Stimulated activated CD4-positive, alpha-beta T cell treated with anti-CD3 and anti-CD28 coated beads, Interleukin-15, amount 100 ng/mL, for 48 hours (primary cell): ENCODE data around the gene NSD2.

Experiments used
- DNase-seq, 2 donors: peaks; one replicate each; pipeline ENCODE4 v3.0.0-alpha.2; 2020; ENCODE audit warnings: low read depth in 2 of 2

NSD2 gene

DNA sequence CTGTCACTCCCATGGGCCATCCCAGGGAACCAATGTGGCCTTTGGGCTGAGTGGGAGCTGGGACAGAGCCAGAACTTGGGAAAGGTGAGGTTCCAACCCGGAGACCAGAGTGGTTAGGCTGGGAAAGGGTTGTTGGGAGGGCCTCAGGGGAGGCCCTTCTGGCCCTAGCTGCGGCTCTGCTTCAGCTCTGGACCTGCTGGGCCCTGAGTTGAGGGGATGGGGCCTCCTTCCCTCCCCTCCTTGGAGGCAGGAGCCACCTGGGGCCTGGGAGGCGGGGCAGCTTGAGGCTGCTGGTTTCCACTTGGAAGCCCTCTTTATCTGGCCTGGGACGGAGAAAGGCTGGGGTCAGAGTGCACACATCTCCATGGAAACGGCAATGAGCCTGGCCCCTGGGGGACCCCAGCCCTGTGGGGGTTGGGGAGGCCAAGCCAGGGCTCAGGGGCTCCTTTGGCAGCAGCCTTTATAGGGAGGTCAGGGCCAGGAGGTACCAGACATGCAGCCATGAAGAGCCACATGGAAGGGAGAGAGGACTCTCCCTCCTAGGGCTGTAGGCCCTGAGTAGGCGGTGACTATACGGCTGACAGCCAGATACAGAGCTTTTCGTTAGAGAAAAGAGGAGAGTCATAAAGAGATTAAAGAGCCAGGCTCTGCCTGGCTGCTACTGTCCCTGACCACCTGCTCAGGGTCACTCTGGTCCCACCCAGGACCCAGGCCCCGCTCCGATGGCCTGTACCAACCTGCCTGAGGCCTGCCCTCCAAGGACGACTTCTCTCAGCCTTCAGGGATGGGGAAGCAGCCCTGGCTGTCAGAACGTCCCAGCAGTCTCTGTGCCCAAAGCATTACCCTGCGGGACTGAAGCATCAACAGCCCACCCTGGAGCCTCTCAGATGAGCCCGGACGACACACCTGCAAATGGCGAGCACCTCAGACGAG is 6.9 kb upstream of the NSD2 start:
- DNase-seq, result no peak

DNA sequence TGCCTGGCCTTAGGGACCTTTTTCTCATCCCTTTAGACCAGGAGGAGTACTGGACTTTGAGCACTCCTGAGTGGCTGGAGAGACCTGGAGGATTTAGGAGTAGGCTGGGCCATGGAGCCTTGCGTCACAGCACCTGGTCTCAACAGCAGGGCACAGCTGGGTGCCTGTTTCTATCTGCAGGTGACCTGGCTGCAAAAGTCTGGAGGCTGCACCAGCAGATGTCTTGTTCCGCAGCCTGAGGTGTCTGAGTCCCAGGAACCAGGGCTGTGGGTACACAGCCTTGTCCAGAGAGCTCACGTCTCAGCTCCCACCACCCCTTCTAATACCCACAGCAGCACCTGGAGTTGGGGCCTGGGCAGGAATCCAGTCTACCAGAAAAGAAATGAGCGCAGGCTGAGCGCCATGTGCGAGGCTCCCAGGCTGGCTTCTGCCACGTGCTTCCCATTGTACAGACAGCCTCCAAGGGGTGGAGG is 5.0 kb upstream of the NSD2 start:
- no peak for DNase-seq

DNA sequence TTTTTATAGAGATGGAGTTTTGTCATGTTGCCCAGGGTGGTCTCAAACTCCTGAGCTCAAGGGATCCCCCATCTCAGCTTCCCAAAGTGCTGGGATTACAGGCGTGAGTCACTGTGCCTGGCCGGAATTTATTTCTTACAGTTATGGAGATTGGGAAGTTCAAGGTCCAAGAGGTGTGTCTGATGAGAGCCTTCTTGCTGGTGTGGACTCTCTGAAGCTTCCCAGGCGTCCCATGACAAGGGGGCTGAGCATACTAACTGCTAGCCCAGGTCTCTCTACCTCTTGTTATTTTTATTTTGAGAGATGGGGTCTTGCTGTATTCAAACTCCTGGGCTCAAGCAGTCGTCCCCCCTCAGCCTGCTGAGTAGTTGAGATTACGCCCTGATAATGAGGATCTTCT is 2.9 kb upstream of the NSD2 start:
- no peak for DNase-seq

DNA sequence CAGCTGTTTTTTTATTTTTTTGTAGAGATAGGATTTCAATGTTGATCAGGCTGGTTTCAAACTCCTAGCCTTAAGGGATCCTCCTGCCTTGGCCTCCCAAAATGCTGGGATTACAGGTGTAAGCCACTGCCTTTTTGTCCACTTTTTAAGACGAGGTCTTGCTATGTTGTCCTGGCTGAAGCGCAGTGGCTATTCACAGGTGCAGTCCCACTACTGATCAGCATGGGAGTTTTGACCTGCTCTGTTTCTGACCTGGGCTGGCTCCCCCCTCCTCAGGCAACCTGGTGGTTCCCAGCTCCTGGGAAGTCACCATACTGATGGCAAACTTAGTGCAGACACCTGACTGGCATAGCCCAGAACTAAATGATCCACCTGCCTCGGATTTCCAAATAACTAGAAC is 2.3 kb upstream of the NSD2 start:
- no peak for DNase-seq

DNA sequence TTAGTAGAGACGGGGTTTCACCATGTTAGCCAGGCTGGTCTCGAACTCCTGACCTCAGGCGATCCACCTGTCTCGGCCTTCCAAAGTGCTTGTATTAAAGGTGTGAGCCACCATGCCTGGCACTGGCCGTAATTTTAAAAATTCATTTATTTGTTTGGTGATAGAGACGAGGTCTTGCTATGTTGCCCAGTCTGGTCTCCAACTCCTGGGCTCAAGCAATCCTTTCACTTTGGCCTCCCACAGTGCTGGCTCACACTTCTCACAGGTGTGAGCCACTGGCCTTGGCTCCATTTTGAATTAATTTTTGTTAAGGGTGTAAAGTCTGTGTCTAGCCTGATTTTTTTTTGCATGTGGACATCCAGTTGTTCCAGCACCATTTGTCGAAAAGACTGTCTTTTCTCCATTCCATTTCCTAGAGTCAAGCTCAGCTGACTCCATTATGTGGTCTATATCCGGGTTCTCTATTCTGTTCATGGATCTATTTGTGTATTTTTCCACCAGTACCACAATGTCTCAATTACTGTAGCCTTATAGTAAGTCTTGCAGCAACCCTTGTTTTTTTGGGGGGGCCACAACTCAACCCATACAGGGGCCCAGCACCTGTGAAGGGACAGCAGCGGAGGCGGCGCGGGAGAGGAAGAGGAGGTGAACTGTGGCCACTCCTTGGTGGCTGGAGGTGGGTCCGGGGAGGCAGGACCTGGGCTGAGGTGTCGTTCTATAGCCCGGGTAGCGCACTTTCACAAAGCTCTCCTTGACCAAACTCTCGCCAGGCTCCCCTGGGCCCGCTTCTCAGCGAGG is 1.5 kb upstream of the NSD2 start:
- DNase-seq, result no peak

DNA sequence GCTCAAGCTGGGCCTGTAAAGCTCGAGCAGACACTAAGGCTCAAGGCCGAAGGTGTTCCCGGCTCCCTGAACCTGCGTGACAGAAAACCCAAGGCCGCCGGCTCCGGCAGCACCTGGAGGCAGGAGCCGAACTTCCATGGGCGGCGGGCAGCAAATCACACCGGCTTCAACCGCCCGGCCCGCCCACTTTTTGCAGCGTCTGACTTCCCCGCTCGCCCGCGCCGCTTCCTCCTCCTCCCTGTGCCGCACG is 940 bp upstream of the NSD2 start:
- peak; percentile 71 to 80 for DNase-seq

DNA sequence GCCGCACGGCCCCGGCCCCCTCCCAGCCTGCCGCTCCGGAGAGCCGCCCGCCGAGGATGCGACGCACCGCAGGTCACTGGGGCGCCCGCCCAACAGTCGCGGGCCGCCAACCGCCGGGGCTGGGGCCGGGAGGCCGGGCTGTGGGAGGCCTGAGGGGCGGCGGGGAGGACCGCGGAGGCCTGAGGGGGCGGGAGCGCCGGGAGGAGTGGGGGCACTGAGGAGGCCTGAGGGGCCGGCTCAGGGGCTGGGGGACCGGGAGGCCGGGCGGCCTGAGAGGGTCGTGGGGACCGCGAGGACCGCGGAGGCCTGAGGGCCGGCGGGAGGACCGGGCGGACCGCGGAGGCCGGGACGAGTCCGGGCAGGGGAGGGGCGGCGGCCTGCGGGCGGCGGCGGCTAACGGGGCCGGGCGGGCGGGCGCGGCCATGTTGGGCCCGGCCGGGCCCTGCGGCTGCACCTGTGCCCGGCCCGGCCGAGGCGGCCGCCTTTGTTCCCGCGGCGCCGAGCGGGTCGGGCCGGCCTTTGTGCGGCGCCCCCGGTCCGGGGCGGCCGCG is 353 bp downstream of the NSD2 start:
- no peak for DNase-seq

DNA sequence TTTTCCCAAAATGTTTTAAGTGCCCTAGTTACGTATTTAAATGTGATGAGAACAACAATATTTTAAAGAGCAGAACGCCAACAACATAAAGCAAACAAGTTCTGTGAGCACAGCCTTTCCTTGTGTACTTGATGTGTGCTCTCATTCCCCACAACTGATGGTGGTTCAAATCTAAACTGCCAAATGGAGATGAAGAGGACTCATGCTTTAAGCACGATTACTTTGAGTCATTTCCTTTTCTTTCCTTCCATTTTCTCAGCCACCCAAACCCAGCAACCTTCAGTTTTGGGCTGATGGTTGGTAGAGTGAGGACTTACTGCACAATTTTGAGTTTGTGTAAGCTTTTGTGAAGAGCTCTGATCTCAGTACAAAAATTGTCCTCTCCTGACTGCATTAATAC is 1.7 kb downstream of the NSD2 start:
- no peak for DNase-seq

DNA sequence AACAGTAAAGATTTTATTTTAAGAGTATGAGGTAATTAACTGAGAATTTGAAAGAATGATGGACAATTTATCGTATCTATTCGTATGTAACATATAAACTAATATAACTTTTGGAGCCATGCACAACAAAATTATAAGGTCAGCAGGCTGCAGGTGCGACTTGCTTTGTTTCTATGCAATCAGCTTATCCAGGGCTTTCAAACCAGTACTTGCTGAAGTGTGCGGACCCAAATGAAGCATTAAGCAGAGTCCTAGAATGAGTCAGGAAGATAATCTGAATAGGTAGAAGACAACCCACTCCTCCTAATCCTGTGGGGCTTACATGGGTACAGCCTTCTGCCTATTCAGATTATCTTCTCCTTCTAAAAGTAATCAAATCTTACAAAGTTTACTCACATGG is 2.1 kb downstream of the NSD2 start:
- no peak for DNase-seq

DNA sequence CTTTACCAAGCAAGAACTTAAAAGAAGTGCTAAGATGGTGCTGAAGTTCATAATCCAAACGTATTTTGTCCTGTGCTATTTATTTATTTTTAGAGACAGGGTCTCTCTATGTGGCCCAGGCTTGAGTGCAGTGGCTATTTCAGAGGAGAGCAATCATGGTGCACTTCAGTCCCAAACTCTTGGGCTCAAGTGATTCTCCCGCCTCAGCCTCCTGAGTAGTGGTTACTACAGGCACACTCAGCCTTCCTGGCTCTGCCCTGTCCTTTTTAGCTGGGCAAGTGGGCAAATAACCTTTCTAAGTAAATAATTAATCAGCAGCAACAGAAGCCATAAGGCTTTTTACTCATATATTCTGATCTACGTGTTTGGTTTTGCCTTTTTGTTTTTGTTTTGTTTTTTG is 2.6 kb downstream of the NSD2 start:
- no peak for DNase-seq

DNA sequence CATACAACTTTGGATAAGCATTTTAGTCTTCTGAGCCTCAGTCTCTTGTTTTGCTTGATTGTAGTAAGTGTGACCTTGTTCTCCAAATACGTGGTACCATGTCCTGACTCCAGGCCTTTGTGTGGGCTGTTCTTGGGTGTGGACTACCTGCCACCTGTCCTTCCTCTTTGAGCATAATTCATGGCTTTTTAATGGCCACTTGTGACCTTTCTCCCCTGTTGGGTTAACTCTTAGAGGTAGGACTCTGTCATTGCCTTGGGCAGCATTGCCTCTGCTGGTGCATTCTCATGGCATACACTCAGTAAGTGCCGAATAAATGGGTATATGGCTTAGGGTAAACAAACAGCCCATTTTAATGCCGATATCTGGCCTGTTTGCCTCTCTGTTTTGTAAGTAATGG is 3.0 kb downstream of the NSD2 start:
- no peak for DNase-seq

DNA sequence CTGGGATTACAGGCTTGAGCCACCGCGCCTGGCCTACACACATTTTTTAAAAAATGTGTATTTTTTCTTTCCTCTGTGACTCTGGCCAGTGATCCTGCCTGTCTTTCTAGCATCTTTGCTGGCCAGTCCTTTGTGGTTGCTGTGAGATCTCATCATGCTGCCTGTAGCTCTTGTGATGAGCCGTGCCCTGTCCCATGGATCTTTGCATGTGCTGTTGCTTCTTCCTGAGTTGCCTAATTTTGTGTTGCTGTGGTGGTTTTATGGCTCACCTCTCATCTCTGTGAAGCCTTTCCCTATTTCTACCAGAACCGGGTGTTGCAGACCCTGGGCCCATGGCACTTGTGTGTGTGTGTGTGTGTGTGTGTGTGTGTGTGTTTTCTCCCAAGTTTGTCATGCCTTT is 8.3 kb downstream of the NSD2 start:
- no peak for DNase-seq

DNA sequence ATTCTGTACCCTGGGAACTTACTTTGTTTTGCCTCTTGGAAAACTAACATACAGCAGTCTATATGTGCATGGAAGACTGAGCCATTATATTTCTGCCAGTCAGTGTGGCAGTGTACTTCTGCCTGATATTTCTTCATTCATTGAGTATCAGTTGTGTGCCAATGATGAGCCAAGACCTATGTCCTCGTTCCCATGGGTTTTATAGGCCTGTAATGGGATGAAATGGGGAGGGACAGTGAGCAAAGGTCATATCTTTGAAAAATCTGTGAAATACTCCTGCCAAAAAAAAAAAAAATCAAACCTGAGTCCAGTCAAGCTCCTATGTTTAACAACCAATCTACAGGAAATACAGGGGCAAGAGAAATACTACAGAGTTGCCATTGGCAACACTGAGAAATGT is 9.1 kb downstream of the NSD2 start:
- no peak for DNase-seq

DNA sequence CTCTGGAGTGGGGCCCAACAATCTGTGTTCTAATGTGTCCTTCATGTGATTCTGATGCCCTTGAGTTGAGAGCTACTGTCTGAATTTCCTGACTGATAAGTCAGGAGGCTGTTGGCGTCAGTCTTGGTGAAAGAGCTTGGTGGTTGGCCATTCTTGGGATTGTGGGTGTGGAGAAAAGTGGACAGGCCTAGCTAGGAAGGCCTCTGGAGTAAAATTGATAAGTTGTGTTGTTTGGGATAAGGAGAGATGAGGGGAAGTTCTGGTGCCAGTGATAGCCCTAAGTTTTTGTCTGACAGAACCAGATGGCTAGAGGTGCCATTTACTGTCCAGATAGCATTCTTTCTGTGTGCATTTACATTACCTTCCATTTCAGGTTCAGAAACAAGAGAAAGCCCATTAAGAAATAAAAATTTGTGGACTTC is 11.7 kb downstream of the NSD2 start:
- DNase-seq, result no peak

DNA sequence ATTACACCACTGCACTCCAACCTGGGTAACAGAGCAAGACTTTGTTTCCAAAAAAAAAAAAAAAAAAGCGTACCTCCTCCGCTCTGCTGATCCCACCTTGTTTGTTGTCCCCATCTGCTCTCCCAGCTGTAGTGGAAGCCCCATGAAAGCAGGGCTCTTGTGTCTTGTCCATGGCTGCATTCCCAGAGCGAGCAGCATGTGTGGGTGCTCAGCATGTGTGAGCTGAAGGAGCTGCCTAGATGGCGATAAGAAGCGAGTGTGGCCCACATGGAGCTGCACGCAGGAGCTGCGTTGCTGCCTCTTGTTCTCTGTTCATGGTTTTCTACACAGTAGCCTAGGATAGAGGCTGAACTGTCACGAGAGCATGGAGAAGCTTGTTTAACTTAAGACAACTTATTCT is 12.4 kb downstream of the NSD2 start:
- no peak for DNase-seq

DNA sequence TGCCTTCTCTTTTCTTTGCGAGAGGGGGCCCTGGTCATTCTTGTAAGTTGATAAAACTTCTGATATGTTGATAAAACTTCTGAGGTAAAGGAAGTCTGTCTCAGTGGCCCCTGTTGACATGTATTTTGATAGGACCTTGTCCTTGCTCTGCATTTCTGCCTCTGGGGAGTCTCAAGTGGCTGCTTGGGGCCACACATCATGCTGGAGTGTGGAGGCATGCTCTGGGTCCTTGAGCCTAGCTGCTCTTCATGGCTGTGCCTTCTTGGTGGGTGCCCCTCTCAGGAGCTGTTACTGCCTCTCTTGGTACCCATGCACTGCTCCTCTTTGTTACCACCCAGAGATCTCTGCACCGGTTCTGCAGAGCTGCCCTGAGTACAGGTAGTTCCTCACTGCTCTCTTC is 14.2 kb downstream of the NSD2 start:
- DNase-seq, result no peak

DNA sequence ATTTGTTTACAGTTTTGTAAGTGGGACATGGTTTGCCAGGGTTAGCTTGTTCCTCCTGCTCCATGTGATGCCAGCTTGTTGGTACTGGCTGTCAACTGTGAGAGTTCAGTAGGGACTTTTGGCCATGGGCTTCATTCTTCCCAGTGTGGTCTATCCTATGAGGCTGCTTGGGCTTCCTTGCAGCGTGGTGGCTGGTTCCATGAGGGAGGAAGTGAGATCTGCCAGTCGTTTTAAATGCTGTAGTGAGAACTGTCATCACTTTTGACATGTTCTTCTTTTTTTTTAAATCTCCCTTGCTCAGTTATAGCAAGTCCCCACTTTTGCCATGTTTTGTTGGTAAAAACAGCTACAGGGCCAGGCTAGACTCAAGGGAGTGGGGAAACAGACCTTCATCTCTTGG is 15.9 kb downstream of the NSD2 start:
- no peak for DNase-seq

DNA sequence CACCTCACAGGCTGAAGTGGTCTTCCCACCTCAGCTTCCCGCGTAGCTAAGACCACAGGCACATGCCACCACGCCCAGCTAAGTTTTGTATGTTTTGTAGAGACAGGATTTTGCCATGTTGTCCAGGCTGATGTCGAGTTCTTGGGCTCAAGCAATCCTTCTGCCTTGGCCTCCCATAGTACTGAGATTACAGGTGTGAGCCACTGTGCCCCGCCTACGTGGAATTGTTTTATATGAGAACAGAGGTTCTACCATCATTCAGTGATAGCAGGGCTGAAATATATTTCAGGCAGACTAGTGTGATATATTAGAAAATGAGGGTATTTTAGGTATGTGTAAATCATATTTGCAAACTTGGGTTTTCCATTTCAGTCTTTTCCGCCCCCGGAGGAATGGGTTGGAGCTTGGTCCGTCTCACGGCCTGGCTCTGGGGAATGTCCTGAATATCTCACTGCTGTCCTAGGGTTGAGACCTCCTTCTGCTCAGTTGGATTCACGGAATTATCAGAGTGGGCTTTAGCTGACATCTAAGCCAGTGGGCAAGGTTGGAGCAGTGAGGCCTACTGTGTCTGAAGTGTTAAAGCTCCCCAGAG is 19.9 kb downstream of the NSD2 start:
- no peak for DNase-seq

DNA sequence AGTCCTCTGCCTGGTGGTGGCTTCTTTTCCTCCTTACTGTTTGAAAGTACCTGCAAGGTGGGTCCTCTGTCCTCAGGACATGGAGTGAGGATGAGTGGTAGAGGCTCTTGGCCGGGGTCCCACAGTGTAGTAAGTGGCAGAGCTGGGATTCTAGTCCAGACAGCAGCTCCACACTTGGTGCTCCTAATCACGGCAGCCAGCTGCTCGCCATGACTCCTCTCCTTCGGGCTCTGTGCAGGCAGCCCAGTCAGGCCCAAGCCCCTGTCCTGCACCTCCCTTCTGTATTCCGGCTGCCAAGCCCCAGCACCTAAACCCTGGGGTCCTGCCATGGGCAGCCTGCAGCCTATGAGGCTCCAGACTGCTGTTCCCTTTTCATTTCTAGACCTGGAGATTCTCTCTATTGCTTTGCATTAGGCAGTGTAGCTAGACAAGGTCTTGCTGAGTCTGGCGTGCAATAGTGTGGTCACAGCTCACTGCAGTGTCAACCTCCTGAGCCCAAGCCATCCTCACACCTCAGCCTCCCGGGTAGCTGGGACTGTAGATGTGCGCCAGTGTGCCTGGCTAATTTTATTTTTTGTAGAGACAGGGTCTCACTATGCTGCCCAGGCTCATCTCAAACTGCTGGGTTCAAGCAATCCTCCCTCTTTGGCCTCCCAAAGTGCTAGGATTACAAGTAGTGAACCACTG is 24.9 kb downstream of the NSD2 start:
- DNase-seq, result no peak

DNA sequence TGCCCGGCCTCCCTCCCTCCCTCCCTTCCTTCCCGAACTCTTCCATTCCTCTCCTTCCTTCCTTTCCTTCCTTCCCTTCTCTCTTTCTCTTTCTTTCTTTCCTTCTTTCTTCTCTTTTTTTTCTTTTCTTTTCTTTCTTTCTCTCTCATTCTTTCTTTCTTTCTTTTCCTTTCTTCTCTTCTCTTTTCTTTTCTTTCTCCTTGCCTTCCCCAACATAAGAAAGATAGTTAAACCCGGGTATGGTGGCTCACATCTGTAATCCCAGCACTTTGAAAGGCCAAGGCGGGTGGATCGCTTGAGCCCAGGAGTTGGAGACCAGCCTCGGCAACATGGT is 25.4 kb downstream of the NSD2 start:
- DNase-seq, result no peak

DNA sequence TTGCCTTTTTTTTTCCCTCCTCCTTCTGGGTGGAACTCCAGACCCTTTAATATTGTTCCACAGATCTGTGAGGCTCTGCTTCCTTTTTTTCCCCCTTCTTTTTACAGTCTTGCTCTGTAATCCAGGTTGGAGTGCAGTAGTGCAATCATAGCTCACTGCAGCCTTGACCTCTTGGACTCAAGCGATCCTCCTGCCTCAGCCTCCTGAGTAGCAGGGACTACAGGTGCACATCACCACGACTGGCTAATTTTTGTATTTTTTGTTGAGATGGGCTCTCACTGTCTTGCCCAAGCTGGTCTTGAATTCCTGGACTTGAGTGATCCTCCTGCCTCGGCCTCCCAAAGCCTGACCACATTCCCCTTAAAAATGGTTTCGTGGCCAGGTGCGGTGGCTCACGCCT is 26.8 kb downstream of the NSD2 start:
- no peak for DNase-seq

DNA sequence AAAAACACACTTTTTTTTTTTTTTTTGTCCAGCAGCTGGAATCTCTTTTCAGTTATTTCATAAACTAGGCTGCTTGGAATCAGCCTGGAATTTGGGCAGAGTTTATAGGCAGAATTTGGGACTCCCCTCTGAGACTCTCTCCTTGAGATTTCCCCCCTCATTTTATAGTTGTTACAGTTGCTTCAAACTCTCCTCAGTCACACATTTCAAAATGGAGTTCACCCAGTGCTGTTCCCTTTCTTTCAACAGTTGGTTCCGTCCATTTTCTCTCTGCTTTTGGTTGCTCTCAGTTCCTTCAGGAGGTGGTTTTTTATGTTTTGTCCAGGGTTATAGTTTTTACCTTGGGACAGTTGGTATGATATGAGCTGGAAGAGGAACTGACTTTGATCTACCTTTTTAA is 27.5 kb downstream of the NSD2 start:
- no peak for DNase-seq
